SK-N-SH (cell line): Measurements from ENCODE around the gene FRMD5.
"Not testable (repeated sequence)": the region's sequence is repeated elsewhere in the genome, so short reads cannot be mapped to it uniquely, and the experiment has no call there.

Experiments used
- CHD2 ChIP-seq: fragments of 150-350 bp; IDR thresholded peaks from 2 replicates; pipeline ENCODE4 v1.6.1; 2018; ENCODE audit warnings: low read length; ENCODE audit not compliant: partially characterized antibody
- EZH2phosphoT487 ChIP-seq: fragments of 200-600 bp; sonication (generic); IDR thresholded peaks from 2 replicates; pipeline ENCODE4 v1.6.1; 2017; ENCODE audit warnings: low read depth, mixed run types, mild to moderate bottlenecking, antibody characterized with exemption, moderate library complexity, borderline replicate concordance
- POLR2AphosphoS5 ChIP-seq: IDR thresholded peaks from 2 replicates; pipeline ENCODE4 v1.6.1; 2012; ENCODE audit warnings: low read depth, low read length
- RXRA ChIP-seq: IDR thresholded peaks from 2 replicates; pipeline ENCODE4 v1.4.0; 2012; ENCODE audit warnings: low read depth, mild to moderate bottlenecking, borderline replicate concordance
- SMC3 ChIP-seq: IDR thresholded peaks from 2 replicates; pipeline ENCODE4 v1.6.1; 2012; ENCODE audit warnings: low read depth, low read length, improper control_type of control experiment
- TAF1 ChIP-seq: IDR thresholded peaks from 2 replicates; pipeline ENCODE4 v1.6.1; 2012; ENCODE audit warnings: low read depth, mild to moderate bottlenecking, low read length, moderate library complexity, borderline replicate concordance
- TF ChIP-seq, protein P1 (sequence below): fragments of 200-600 bp; sonication (generic); IDR thresholded peaks from 2 replicates; pipeline ENCODE4 v1.6.1; 2017; ENCODE audit warnings: antibody characterized with exemption, mild to moderate bottlenecking, moderate library complexity
- TF ChIP-seq, protein P2 (sequence below): IDR thresholded peaks from 2 replicates; pipeline ENCODE4 v1.6.1; 2012; ENCODE audit warnings: mild to moderate bottlenecking, low read depth, low read length, moderate library complexity

DNA sequence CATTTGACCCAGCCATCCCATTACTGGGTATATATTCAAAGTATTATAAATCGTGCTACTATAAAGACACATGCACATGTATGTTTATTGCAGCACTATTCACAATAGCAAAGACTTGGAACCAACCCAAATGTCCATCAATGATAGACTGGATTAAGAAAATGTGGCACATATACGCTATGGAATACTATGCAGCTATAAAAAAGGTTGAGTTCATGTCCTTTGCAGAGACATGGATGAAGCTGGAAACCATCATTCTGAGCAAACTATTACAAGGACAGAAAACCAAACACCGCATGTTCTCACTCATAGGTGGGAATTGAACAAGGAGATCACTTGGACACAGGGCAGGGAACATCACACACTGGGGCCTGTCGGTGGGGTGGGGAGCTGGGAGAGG lies 31.9 kb upstream of the FRMD5 start:
- not testable (repeated sequence) for TF ChIP-seq RXRA, POLR2AphosphoS5, EZH2phosphoT487, TAF1, SMC3, CHD2
- TF ChIP-seq, protein P1, sequence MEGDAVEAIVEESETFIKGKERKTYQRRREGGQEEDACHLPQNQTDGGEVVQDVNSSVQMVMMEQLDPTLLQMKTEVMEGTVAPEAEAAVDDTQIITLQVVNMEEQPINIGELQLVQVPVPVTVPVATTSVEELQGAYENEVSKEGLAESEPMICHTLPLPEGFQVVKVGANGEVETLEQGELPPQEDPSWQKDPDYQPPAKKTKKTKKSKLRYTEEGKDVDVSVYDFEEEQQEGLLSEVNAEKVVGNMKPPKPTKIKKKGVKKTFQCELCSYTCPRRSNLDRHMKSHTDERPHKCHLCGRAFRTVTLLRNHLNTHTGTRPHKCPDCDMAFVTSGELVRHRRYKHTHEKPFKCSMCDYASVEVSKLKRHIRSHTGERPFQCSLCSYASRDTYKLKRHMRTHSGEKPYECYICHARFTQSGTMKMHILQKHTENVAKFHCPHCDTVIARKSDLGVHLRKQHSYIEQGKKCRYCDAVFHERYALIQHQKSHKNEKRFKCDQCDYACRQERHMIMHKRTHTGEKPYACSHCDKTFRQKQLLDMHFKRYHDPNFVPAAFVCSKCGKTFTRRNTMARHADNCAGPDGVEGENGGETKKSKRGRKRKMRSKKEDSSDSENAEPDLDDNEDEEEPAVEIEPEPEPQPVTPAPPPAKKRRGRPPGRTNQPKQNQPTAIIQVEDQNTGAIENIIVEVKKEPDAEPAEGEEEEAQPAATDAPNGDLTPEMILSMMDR, result not testable (repeated sequence)
- TF ChIP-seq, protein P2, sequence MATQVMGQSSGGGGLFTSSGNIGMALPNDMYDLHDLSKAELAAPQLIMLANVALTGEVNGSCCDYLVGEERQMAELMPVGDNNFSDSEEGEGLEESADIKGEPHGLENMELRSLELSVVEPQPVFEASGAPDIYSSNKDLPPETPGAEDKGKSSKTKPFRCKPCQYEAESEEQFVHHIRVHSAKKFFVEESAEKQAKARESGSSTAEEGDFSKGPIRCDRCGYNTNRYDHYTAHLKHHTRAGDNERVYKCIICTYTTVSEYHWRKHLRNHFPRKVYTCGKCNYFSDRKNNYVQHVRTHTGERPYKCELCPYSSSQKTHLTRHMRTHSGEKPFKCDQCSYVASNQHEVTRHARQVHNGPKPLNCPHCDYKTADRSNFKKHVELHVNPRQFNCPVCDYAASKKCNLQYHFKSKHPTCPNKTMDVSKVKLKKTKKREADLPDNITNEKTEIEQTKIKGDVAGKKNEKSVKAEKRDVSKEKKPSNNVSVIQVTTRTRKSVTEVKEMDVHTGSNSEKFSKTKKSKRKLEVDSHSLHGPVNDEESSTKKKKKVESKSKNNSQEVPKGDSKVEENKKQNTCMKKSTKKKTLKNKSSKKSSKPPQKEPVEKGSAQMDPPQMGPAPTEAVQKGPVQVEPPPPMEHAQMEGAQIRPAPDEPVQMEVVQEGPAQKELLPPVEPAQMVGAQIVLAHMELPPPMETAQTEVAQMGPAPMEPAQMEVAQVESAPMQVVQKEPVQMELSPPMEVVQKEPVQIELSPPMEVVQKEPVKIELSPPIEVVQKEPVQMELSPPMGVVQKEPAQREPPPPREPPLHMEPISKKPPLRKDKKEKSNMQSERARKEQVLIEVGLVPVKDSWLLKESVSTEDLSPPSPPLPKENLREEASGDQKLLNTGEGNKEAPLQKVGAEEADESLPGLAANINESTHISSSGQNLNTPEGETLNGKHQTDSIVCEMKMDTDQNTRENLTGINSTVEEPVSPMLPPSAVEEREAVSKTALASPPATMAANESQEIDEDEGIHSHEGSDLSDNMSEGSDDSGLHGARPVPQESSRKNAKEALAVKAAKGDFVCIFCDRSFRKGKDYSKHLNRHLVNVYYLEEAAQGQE, result not testable (repeated sequence)
